GM10266 (cell line): Measurements from ENCODE around the gene LMNA.

Experiments used
- DNase-seq: peaks from one replicate; pipeline ENCODE4 v3.0.0; 2012; ENCODE audit errors: extremely low spot score
- TF ChIP-seq, protein P1 (sequence below): IDR thresholded peaks from 2 replicates; pipeline ENCODE4 v1.5.1; 2012; ENCODE audit warnings: mild to moderate bottlenecking, low read depth; ENCODE audit not compliant: control insufficient read depth, insufficient read depth; ENCODE audit errors: missing control alignments

LMNA gene

GRCh38 chr1:156082309-156083091 is 32.0 kb upstream of the LMNA start, which contains the start of gene MEX3A:
Gene MEX3A (minus strand): TSS chr1:156082465. CDS start chr1:156081998, 467 bp downstream.
- DNase-seq: peak; percentile 88
- TF ChIP-seq, protein P1, sequence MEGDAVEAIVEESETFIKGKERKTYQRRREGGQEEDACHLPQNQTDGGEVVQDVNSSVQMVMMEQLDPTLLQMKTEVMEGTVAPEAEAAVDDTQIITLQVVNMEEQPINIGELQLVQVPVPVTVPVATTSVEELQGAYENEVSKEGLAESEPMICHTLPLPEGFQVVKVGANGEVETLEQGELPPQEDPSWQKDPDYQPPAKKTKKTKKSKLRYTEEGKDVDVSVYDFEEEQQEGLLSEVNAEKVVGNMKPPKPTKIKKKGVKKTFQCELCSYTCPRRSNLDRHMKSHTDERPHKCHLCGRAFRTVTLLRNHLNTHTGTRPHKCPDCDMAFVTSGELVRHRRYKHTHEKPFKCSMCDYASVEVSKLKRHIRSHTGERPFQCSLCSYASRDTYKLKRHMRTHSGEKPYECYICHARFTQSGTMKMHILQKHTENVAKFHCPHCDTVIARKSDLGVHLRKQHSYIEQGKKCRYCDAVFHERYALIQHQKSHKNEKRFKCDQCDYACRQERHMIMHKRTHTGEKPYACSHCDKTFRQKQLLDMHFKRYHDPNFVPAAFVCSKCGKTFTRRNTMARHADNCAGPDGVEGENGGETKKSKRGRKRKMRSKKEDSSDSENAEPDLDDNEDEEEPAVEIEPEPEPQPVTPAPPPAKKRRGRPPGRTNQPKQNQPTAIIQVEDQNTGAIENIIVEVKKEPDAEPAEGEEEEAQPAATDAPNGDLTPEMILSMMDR: no peak

- TF ChIP-seq, protein P1: no peak
- DNase-seq: no peak
Measured at GRCh38 chr1:156083800-156084790, 30.4 kb upstream of the LMNA start.

DNA sequence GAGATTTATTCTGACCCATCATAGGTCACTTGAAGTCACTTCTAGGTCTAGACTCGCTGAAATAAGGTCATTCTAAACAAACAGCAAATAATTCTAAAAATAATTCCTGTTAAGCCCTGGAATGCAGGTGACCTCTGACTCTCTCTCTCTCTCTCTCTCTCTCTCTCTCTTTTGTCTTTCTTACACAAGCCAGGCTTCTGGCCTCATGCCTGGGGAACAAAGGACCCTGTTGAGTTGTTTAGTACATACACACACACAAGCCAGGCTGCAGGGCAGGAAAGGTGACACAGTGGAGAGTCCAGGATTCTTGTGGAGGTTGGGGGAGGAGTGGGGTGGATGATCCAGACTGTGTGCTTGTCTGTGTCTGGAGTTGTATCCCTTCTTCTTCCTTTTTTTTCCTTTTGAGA is 28.3 kb upstream of the LMNA start:
- DNase-seq: no peak
- TF ChIP-seq, protein P1: no peak

DNA sequence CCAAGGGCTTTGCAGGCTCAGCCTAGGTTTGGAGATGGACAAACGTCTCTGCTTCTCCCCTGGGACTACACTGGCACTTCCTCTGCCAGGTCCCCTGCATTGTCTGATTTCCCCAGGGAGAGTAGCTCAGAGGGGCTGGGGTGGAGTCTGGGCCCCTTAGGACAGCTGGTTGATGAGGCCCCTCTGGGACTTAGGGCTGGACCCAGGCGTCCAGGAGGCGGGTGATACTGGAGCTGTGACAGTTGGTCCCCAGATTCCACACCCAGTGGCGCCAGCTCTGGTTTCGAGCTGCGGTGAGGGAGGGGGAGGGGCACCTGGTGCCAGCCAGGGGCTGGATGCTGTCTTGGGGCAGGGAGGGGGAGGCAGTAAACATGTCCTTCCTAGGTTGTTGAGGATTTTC is 24.8 kb upstream of the LMNA start:
- no peak for DNase-seq
- TF ChIP-seq, protein P1: no peak

- no peak for DNase-seq
- TF ChIP-seq, protein P1: no peak
Measured at GRCh38 chr1:156090138-156090839, 24.2 kb upstream of the LMNA start.

DNA sequence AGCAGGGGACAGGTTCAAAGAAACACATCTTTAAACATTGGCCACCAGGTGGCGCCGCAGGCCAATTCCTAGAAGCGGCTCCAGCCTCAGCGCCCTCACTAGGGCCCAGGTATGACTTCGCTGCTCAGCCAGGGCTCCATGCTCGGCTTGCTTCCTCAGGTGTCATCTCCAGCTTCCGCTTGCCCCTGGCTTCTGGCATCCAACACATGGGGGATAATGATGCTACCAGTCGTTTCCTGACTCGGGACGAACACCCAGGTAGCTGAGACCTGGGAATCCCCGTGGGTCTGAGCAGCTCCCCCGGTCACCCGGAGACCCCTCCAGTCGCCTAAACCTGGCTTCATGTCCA is 23.7 kb upstream of the LMNA start:
- TF ChIP-seq, protein P1: peak; percentile 73
- peak; percentile 81 for DNase-seq
